AG04449 (cell line): ENCODE measurements around the gene CRNKL1.
A peak's percentile ranks its signal among the peaks of the same experiment; 100 is the strongest.

Source experiments
- CTCF ChIA-PET: fragments of 350-600 bp; formaldehyde crosslinking; extraction: SDS; loops from one replicate; lab custom pipeline; 2021; ENCODE audit warnings: antibody characterized with exemption; lab: Yijun Ruan, JAX
- POLR2A ChIA-PET: fragments of 400-600, 350-600 bp; formaldehyde crosslinking; extraction: SDS; loops from one replicate; lab custom pipeline; 2020; ENCODE audit warnings: antibody characterized with exemption, inconsistent platforms; lab: Yijun Ruan, JAX
- DNase-seq: peaks from one replicate; pipeline ENCODE4 v3.0.0-alpha.2; 2010; ENCODE audit warnings: low read depth, low spot score
- H3K4me3 ChIP-seq: 2 replicates; pipeline ENCODE4 v1.5.1; 2011; ENCODE audit warnings: low read depth, mild to moderate bottlenecking, control low read depth, low read length
- TF ChIP-seq, protein P1 (sequence below): IDR thresholded peaks from one replicate; pipeline ENCODE4 v1.5.1; 2011; ENCODE audit warnings: mild to moderate bottlenecking, moderate library complexity, low read length, control low read depth, inconsistent platforms; ENCODE audit not compliant: insufficient read depth; ENCODE audit errors: missing control alignments

CRNKL1 gene

GRCh38 chr20:20019123-20019522 is 33.1 kb downstream of the CRNKL1 start:
- no peak overlapping the region for H3K4me3 ChIP-seq
- DNase-seq = no peak
- POLR2A ChIA-PET = no interaction called here
- TF ChIP-seq, protein P1, sequence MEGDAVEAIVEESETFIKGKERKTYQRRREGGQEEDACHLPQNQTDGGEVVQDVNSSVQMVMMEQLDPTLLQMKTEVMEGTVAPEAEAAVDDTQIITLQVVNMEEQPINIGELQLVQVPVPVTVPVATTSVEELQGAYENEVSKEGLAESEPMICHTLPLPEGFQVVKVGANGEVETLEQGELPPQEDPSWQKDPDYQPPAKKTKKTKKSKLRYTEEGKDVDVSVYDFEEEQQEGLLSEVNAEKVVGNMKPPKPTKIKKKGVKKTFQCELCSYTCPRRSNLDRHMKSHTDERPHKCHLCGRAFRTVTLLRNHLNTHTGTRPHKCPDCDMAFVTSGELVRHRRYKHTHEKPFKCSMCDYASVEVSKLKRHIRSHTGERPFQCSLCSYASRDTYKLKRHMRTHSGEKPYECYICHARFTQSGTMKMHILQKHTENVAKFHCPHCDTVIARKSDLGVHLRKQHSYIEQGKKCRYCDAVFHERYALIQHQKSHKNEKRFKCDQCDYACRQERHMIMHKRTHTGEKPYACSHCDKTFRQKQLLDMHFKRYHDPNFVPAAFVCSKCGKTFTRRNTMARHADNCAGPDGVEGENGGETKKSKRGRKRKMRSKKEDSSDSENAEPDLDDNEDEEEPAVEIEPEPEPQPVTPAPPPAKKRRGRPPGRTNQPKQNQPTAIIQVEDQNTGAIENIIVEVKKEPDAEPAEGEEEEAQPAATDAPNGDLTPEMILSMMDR = no peak
- CTCF ChIA-PET = interaction anchor here (0.7 to 4.6 kb wide), 3 partner anchors 41 to 331 kb away, joined by 3 to 40 read pairs (median 22); no protein-coding TSS in a partner anchor

DNA sequence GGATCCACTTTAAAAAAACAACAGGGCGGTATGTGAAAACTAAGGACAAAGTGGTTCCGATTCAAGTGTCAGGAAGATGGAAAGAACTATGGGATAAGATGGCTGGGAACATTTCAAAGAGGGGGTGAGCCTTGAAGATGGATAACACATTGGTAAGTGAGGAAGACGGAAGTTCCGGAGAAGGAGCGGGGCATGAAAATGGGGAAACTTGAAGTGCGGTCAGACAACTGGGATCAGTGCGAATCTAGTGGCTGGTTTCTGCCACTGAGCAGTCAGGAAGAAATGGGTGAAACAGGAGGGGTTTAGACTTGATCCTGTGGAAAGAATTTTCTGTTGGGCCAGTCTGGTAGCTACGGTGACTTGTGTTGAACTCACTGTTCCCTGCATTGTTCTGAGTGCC is 33.9 kb downstream of the CRNKL1 start:
- peak overlapping the region; percentile 88 for H3K4me3 ChIP-seq
- ChIA-PET CTCF (interaction anchor here (0.7 to 4.6 kb wide), 10 partner anchors 9 to 330 kb away, joined by 3 to 40 read pairs (median 10); no protein-coding TSS in a partner anchor), POLR2A (no interaction called here)
- TF ChIP-seq, protein P1 = no peak
- DNase-seq = no peak

- H3K4me3 ChIP-seq = peak overlapping the region; percentile 88
- ChIA-PET CTCF (interaction anchor here (0.7 to 4.6 kb wide), 13 partner anchors 8 to 329 kb away, joined by 3 to 40 read pairs (median 9); no protein-coding TSS in a partner anchor), POLR2A (interaction anchor here (1.0 to 1.5 kb wide), 3 partner anchors 35 to 260 kb away, joined by 3 to 6 read pairs (median 3); partner anchors contain the start of genes CFAP61 and CRNKL1)
- TF ChIP-seq, protein P1 = no peak
- no peak for DNase-seq
These were observed 34.5 kb downstream of the CRNKL1 start for GRCh38 chr20:20017844-20018185.

DNA sequence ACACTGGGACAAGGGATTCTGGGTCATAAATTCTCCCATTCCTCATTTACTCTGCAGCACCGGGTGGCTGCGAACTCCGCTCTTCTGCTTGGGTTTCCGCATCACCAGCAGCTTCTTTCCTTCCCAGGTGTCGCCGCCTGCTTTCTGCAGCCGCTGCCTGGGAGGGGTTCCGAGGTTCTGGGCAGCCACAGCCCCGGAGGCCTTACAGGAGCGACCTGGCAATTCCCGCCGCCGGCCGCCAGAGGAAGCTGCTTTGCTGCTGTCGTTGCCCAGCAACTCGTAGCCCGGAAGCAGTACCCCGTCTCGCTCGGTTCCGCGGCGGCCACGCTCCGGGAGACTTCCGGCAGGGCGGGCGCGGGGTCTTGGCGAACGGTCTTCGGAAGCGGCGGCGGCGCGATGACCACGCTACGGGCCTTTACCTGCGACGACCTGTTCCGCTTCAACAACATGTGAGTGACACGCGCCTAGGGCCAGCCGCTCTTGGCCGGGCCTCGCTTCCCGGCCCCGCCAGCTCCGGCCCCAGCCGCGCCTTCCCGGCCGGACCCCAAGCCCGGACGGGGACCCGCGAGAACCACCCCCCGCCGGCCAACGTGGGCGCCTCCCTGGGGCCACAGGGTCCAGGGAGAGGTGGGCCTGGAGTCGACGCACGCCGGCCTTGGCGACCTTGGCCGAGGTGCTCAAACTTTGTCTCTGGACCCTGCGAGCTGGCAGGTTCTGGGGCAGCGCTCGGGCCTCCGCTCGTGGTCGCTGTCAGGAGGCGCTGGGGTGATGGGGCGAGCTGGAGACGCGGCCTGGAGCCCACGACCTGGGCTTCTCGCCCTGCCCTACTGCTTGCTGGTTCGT is 35.0 kb downstream of the CRNKL1 start, which contains the start of gene NAA20:
TSS of gene NAA20 (plus strand) at position 362 of the 843 bp plus-strand sequence. CDS start at position 397, 35 bp downstream.
- ChIA-PET POLR2A (interaction anchor here (0.8 to 1.5 kb wide), 5 partner anchors 31 to 260 kb away, joined by 3 to 6 read pairs (median 3); partner anchors contain the start of genes CFAP61 and CRNKL1), CTCF (interaction anchor here (0.7 to 4.6 kb wide), 22 partner anchors 8 to 589 kb away, joined by 3 to 40 read pairs (median 4); no protein-coding TSS in a partner anchor)
- peak within 1 kb of the TSS; percentile 88 for H3K4me3 ChIP-seq
- DNase-seq = no peak
- TF ChIP-seq, protein P1 = peak; percentile 89

GRCh38 chr20:20014659-20015058 is 37.6 kb downstream of the CRNKL1 start:
- POLR2A ChIA-PET = no interaction called here
- DNase-seq = no peak

More at GRCh38 chr20:20014659-20015058, 37.6 kb downstream of the CRNKL1 start:
- H3K4me3 ChIP-seq = no peak overlapping the region
- CTCF ChIA-PET = interaction anchor here (0.5 to 4.6 kb wide), 6 partner anchors 10 to 230 kb away, joined by 4 to 40 read pairs (median 6); no protein-coding TSS in a partner anchor
- TF ChIP-seq, protein P1 = no peak
